HEK293 (cell line): Measurements from ENCODE around the gene EVA1C.
"Not testable (repeated sequence)": the region's sequence is repeated elsewhere in the genome, so short reads cannot be mapped to it uniquely, and the experiment has no call there.

Experiments
- CTCF ChIA-PET: fragments of 350-600 bp; formaldehyde crosslinking; extraction: SDS; loops from one replicate; lab custom pipeline; 2021; ENCODE audit warnings: antibody characterized with exemption; lab: Yijun Ruan, JAX
- POLR2A ChIA-PET: fragments of 300-600 bp; formaldehyde crosslinking; extraction: SDS; loops from one replicate; lab custom pipeline; 2020; ENCODE audit warnings: antibody characterized with exemption, inconsistent platforms; lab: Yijun Ruan, JAX
- H3K27ac ChIP-seq: fragments of 200-500 bp; sonication (Bioruptor generic); 2 replicates; pipeline ENCODE4 v1.5.1; 2014; ENCODE audit warnings: low read depth, low read length, control low read depth, inconsistent platforms; ENCODE audit errors: extremely low read depth
- H3K36me3 ChIP-seq, 2 experiments: fragments of 200-500 bp in 1 of 2; sonication (Bioruptor generic) in 1 of 2; 1 replicate in 1 of 2; 2 replicates in 1 of 2; pipeline ENCODE4 v1.5.1; 2014 to 2017; ENCODE audit warnings: inconsistent platforms in 2 of 2, low read length in 2 of 2; ENCODE audit not compliant: control insufficient read depth in 2 of 2, insufficient read depth in 1 of 2
- H3K4me1 ChIP-seq: fragments of 200-500 bp; sonication (Bioruptor generic); 2 replicates; pipeline ENCODE4 v1.5.1; 2014; ENCODE audit warnings: mild to moderate bottlenecking, low read length, inconsistent platforms; ENCODE audit not compliant: control insufficient read depth, insufficient read depth
- H3K4me3 ChIP-seq: 2 replicates; pipeline ENCODE4 v1.5.1; 2011; ENCODE audit warnings: low read depth, mild to moderate bottlenecking, control low read depth, low read length, moderate library complexity
- H3K9me3 ChIP-seq: fragments of 200-500 bp; sonication (Bioruptor generic); 2 replicates; pipeline ENCODE4 v1.5.1; 2014; ENCODE audit warnings: low read depth, low read length, inconsistent platforms; ENCODE audit not compliant: control insufficient read depth, insufficient read depth
- GLIS2 ChIP-seq: fragments of 450-650 bp; formaldehyde crosslinking; IDR thresholded peaks from 2 replicates; pipeline ENCODE4 v1.5.1; 2016; ENCODE audit warnings: missing biosample characterization, missing genetic modification characterization
- OVOL3 ChIP-seq: fragments of 450-650 bp; formaldehyde crosslinking; IDR thresholded peaks from 2 replicates; pipeline ENCODE4 v1.5.1; 2016; ENCODE audit warnings: missing biosample characterization, missing genetic modification characterization
- SP7 ChIP-seq: fragments of 450-650 bp; formaldehyde crosslinking; IDR thresholded peaks from 2 replicates; pipeline ENCODE4 v1.5.1; 2016; ENCODE audit warnings: missing biosample characterization, missing genetic modification characterization
- ZBTB21 ChIP-seq: fragments of 450-650 bp; formaldehyde crosslinking; IDR thresholded peaks from 2 replicates; pipeline ENCODE4 v1.5.1; 2017; ENCODE audit warnings: missing biosample characterization, missing genetic modification characterization
- ZNF350 ChIP-seq: fragments of 450-650 bp; formaldehyde crosslinking; IDR thresholded peaks from 2 replicates; pipeline ENCODE4 v1.5.0; 2017; ENCODE audit warnings: missing biosample characterization, mild to moderate bottlenecking, missing genetic modification characterization
- ZNF366 ChIP-seq: fragments of 450-650 bp; formaldehyde crosslinking; conservative IDR thresholded peaks from 2 replicates; pipeline ENCODE4 v1.5.1; 2016; ENCODE audit warnings: missing biosample characterization, missing genetic modification characterization
- ZNF521 ChIP-seq: fragments of 450-650 bp; formaldehyde crosslinking; IDR thresholded peaks from 2 replicates; pipeline ENCODE4 v1.5.1; 2017; ENCODE audit warnings: missing biosample characterization, mild to moderate bottlenecking, missing genetic modification characterization
- ZNF548 ChIP-seq: fragments of 450-650 bp; formaldehyde crosslinking; IDR thresholded peaks from 2 replicates; pipeline ENCODE4 v1.5.1; 2016; ENCODE audit warnings: missing biosample characterization, missing genetic modification characterization
- ZNF777 ChIP-seq: fragments of 450-650 bp; formaldehyde crosslinking; IDR thresholded peaks from 2 replicates; pipeline ENCODE4 v1.5.1; 2017; ENCODE audit warnings: missing biosample characterization, missing genetic modification characterization, borderline replicate concordance
- ZNF837 ChIP-seq: fragments of 450-650 bp; formaldehyde crosslinking; IDR thresholded peaks from 2 replicates; pipeline ENCODE4 v1.5.1; 2016; ENCODE audit warnings: missing biosample characterization, missing genetic modification characterization
- ZSCAN23 ChIP-seq: fragments of 450-650 bp; formaldehyde crosslinking; IDR thresholded peaks from 2 replicates; pipeline ENCODE4 v1.5.1; 2016; ENCODE audit warnings: missing biosample characterization, missing genetic modification characterization
- TF ChIP-seq, protein P1 (sequence below): fragments of 450-650 bp; formaldehyde crosslinking; IDR thresholded peaks from 2 replicates; pipeline ENCODE4 v1.5.1; 2016; ENCODE audit warnings: missing biosample characterization, missing genetic modification characterization
- TF ChIP-seq, protein P2 (sequence below): fragments of 450-650 bp; formaldehyde crosslinking; optimal IDR thresholded peaks from 2 replicates; pipeline ENCODE3; 2016; ENCODE audit warnings: missing biosample characterization, mild to moderate bottlenecking, missing genetic modification characterization
- TF ChIP-seq, protein P3 (sequence below): fragments of 450-650 bp; formaldehyde crosslinking; IDR thresholded peaks from 2 replicates; pipeline ENCODE4 v1.5.1; 2017; ENCODE audit warnings: missing biosample characterization, missing genetic modification characterization
- TF ChIP-seq, protein P4 (sequence below): fragments of 450-650 bp; formaldehyde crosslinking; IDR thresholded peaks from 2 replicates; pipeline ENCODE4 v1.5.1; 2016; ENCODE audit warnings: missing biosample characterization, missing genetic modification characterization

The EVA1C gene

DNA sequence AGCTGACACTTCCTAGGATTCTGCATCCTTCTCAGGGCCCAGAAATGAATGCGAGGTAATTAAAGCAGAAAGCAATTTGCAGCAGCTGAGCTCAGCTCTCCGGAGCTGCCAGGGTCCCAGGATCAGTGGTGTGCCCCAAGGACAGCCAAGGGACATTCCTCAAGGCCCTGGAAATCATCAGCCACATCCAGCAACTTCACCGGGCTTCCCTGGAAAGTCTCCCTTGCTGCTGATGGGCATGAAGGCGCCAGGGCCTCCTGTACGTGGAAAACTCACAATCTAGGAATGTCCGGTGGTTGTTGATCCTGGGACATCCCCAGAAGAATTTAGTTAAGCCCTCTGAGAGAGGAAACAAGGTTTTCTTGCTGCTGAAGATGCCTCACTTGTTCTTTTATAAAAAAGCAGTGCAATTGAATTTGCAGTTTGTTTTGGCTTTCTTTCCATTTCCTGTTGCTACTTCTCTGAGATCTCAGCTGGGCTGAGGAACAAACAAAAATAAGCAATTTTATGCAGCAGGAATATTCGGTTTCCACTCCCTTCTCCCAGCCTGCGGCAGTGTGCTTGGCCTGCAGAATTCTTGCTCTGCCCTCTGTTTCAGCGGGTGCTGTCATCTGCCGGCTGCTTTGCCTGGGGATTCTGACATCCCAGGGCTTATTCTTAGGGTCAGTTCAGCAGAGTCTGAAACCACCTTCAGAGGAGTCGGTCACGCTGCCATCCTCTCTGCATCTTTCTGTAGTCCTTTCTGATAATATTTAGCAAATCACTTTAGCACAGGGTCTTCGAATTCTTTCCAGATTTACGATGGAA is 86.9 kb downstream of the EVA1C start:
- ChIA-PET CTCF (no interaction called here), POLR2A (no interaction called here)
- Histone ChIP-seq H3K4me1 (no peaks in the 10 kb centered on the region; the same call in 1 of the 2 replicates), H3K36me3 (no peaks in the 10 kb centered on the region), H3K9me3 (no peaks in the 10 kb centered on the region), H3K27ac (no peak overlapping the region), H3K4me3 (no peak overlapping the region)
- no peak for TF ChIP-seq ZNF837 (tag by site-specific recombination)
- TF ChIP-seq ZNF777 (tag by site-specific recombination) = no peak

DNA sequence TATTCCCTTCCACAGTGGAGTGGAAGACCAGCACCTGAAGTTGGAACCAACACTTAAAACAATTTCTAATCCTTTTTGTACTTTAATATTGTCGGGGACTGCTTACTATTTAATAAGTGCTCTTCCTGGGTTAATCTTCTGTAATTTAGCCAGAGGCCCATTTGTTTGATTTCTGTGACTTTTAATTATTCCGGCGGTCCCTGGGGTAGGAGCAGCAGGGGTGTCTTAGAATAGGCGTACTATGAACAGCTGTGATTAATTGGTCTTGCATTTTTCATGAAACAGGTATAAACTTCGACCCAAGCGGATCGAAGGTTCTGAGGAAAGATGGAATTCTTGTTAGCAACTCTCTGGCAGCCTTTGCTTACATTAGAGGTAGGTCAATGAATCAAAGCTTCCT is 91.1 kb downstream of the EVA1C start:
- H3K36me3 ChIP-seq, POLR2A ChIA-PET, H3K9me3 ChIP-seq, H3K4me3 ChIP-seq, H3K27ac ChIP-seq, H3K4me1 ChIP-seq, CTCF ChIA-PET: not testable (repeated sequence)

DNA sequence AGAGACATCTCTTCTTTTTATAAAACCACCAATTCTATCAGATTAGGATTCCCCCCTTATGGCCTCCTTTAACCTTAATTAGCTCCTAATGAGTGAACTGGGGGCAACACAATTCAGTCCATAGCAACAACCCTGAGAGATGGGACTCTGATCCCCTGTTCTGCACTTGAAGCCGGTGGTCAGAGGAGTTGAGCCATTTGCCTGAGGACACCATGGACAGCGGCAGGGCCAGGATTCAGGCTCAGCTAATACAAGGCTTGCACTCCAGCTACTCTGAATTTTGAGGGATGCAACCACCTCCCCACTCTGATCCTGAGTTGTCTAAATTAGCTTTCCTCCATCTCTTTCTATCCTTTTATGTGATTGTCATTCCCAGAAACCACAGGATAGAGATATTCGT is 93.3 kb downstream of the EVA1C start:
- H3K36me3 ChIP-seq, H3K4me1 ChIP-seq, POLR2A ChIA-PET, H3K9me3 ChIP-seq, H3K27ac ChIP-seq, H3K4me3 ChIP-seq: not testable (repeated sequence)
- CTCF ChIA-PET = interaction anchor here (0.6 kb wide), 1 partner anchor 9 kb away, joined by 3 read pairs; no protein-coding TSS in a partner anchor
- TF ChIP-seq, protein P1, sequence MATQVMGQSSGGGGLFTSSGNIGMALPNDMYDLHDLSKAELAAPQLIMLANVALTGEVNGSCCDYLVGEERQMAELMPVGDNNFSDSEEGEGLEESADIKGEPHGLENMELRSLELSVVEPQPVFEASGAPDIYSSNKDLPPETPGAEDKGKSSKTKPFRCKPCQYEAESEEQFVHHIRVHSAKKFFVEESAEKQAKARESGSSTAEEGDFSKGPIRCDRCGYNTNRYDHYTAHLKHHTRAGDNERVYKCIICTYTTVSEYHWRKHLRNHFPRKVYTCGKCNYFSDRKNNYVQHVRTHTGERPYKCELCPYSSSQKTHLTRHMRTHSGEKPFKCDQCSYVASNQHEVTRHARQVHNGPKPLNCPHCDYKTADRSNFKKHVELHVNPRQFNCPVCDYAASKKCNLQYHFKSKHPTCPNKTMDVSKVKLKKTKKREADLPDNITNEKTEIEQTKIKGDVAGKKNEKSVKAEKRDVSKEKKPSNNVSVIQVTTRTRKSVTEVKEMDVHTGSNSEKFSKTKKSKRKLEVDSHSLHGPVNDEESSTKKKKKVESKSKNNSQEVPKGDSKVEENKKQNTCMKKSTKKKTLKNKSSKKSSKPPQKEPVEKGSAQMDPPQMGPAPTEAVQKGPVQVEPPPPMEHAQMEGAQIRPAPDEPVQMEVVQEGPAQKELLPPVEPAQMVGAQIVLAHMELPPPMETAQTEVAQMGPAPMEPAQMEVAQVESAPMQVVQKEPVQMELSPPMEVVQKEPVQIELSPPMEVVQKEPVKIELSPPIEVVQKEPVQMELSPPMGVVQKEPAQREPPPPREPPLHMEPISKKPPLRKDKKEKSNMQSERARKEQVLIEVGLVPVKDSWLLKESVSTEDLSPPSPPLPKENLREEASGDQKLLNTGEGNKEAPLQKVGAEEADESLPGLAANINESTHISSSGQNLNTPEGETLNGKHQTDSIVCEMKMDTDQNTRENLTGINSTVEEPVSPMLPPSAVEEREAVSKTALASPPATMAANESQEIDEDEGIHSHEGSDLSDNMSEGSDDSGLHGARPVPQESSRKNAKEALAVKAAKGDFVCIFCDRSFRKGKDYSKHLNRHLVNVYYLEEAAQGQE = peak; percentile 94

DNA sequence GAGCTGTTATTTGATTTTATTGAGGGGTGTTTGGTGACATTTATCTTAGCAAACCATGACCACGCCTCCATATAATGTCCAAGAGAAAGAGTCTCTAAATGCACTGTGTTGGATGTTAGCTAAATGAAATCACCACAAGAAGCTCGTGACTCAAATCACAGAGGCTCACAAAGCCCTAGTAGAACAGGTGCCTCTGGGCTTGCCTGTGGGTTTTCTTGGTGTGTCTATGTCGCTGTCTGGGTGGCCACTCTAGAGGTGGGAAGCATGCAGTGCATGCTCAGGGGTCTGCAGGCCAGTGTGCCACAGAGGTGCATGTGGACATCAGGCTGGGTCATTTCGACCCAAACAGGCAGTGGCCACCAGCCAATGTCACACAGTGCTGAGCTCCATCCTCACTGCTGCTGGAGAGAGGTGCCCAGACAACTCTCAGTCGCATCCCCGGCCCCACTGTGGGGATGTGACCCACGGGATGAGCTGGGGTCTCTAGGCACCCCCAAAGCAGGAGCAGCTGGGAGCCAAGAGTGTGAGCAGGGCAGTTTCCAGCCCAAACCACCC is 94.0 kb downstream of the EVA1C start:
- H3K36me3 ChIP-seq, H3K4me1 ChIP-seq, H3K4me3 ChIP-seq, H3K9me3 ChIP-seq, CTCF ChIA-PET, H3K27ac ChIP-seq, POLR2A ChIA-PET: not testable (repeated sequence)

DNA sequence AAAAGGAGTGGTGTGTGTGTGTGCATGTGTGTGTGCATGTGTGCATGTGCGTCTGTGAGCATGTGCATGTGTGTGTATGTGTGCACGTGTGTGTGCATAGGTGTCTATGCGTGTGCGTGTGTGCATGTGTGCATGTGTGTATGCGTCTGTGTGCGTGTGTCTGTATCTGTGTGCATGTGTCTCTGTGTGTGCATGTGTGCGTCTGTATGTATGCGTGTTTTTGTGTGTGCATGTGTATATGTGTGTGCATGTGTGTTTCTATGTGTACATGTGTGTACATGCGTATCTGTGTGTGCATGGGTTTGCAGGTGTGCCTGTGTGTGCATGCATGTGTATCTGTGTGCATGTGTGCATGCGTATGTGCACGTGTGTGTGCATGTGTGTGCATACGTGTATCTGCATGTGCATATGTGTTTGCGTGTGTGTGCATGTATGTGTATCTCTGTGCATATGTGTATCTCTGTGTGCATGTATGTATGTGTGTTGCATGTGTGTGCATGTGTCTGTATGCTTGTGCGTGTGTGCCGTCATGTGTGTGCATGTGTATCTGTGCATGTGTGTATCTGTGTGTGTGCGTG is 94.9 kb downstream of the EVA1C start:
- no peak overlapping the region for H3K27ac ChIP-seq
- POLR2A ChIA-PET = no interaction called here
- no peaks in the 10 kb centered on the region for H3K9me3 ChIP-seq
- no peak overlapping the region for H3K4me3 ChIP-seq
- H3K4me1 ChIP-seq = no peaks in the 10 kb centered on the region
- H3K36me3 ChIP-seq = no peaks in the 10 kb centered on the region
- CTCF ChIA-PET = no interaction called here
- TF ChIP-seq, protein P2, sequence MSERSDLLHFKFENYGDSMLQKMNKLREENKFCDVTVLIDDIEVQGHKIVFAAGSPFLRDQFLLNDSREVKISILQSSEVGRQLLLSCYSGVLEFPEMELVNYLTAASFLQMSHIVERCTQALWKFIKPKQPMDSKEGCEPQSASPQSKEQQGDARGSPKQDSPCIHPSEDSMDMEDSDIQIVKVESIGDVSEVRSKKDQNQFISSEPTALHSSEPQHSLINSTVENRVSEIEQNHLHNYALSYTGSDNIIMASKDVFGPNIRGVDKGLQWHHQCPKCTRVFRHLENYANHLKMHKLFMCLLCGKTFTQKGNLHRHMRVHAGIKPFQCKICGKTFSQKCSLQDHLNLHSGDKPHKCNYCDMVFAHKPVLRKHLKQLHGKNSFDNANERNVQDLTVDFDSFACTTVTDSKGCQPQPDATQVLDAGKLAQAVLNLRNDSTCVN (tag by site-specific recombination) = peak; percentile 18
- TF ChIP-seq ZNF521 (tag by site-specific recombination) (no peak), ZNF366 (no peak), OVOL3 (tag by site-specific recombination) (no peak), GLIS2 (tag by site-specific recombination) (no peak), ZNF548 (no peak), ZSCAN23 (tag by site-specific recombination) (0 out of 2 replicates have a peak, but pooled peaks have one; percentile 14), SP7 (no peak), ZBTB21 (tag by site-specific recombination) (no peak), ZNF350 (no peak)
- TF ChIP-seq, protein P3, sequence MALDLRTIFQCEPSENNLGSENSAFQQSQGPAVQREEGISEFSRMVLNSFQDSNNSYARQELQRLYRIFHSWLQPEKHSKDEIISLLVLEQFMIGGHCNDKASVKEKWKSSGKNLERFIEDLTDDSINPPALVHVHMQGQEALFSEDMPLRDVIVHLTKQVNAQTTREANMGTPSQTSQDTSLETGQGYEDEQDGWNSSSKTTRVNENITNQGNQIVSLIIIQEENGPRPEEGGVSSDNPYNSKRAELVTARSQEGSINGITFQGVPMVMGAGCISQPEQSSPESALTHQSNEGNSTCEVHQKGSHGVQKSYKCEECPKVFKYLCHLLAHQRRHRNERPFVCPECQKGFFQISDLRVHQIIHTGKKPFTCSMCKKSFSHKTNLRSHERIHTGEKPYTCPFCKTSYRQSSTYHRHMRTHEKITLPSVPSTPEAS (tag by site-specific recombination) = peak; percentile 95
- TF ChIP-seq, protein P4, sequence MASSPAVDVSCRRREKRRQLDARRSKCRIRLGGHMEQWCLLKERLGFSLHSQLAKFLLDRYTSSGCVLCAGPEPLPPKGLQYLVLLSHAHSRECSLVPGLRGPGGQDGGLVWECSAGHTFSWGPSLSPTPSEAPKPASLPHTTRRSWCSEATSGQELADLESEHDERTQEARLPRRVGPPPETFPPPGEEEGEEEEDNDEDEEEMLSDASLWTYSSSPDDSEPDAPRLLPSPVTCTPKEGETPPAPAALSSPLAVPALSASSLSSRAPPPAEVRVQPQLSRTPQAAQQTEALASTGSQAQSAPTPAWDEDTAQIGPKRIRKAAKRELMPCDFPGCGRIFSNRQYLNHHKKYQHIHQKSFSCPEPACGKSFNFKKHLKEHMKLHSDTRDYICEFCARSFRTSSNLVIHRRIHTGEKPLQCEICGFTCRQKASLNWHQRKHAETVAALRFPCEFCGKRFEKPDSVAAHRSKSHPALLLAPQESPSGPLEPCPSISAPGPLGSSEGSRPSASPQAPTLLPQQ (tag by site-specific recombination) = no peak
